ENCODE measurements around the gene RPL31.

RPL31 gene

GRCh38 chr2:101014264-101014857 is 12.3 kb downstream of the RPL31 start:
- TF ChIP-seq CTCF (IDR thresholded peaks at IDR 0.05; ENCODE audit: low read depth, low read length, missing control alignments): no peak
- no peak for DNase-seq (ENCODE audit: low read depth)
- in situ Hi-C loops (cut with HindIII; ENCODE audit: low sequenced_read_pairs): loop anchor here (5.0 kb wide), 1 partner anchor 188 kb away; no protein-coding TSS in a partner anchor
- H3K4me3 ChIP-seq (ENCODE audit: low read depth, low read length): no peak overlapping the region

GRCh38 chr2:101017371-101017770 is 15.3 kb downstream of the RPL31 start:
- no peak for DNase-seq (ENCODE audit: low read depth)
- in situ Hi-C loops (cut with HindIII; ENCODE audit: low sequenced_read_pairs): no loop called here
- no peak for TF ChIP-seq CTCF (IDR thresholded peaks at IDR 0.05; ENCODE audit: low read depth, low read length, missing control alignments)
- no peak overlapping the region for H3K4me3 ChIP-seq (ENCODE audit: low read depth, low read length)

GRCh38 chr2:101018934-101019333 is 16.8 kb downstream of the RPL31 start:
- in situ Hi-C loops (cut with HindIII; ENCODE audit: low sequenced_read_pairs): no loop called here
- no peak for TF ChIP-seq CTCF (IDR thresholded peaks at IDR 0.05; ENCODE audit: low read depth, low read length, missing control alignments)

GRCh38 chr2:101022221-101022620 is 20.1 kb downstream of the RPL31 start:
- no peak for DNase-seq (ENCODE audit: low read depth)
- TF ChIP-seq CTCF (IDR thresholded peaks at IDR 0.05; ENCODE audit: low read depth, low read length, missing control alignments): no peak
- in situ Hi-C loops (cut with HindIII; ENCODE audit: low sequenced_read_pairs): no loop called here

More at GRCh38 chr2:101018934-101019333, 16.8 kb downstream of the RPL31 start:
- DNase-seq (ENCODE audit: low read depth): no peak
- H3K4me3 ChIP-seq (ENCODE audit: low read depth, low read length): no peak overlapping the region

GRCh38 chr2:101023327-101024107 is 21.4 kb downstream of the RPL31 start:
- no peak for TF ChIP-seq CTCF (IDR thresholded peaks at IDR 0.05; ENCODE audit: low read depth, low read length, missing control alignments)
- no peak for DNase-seq (ENCODE audit: low read depth)
- no peak overlapping the region for H3K4me3 ChIP-seq (ENCODE audit: low read depth, low read length)
- in situ Hi-C loops (cut with HindIII; ENCODE audit: low sequenced_read_pairs): no loop called here

More at GRCh38 chr2:101022221-101022620, 20.1 kb downstream of the RPL31 start:
- H3K4me3 ChIP-seq (ENCODE audit: low read depth, low read length): no peak overlapping the region

GRCh38 chr2:101025561-101025960 is 23.5 kb downstream of the RPL31 start:
- no peak overlapping the region for H3K4me3 ChIP-seq (ENCODE audit: low read depth, low read length)
- in situ Hi-C loops (cut with HindIII; ENCODE audit: low sequenced_read_pairs): no loop called here
- no peak for DNase-seq (ENCODE audit: low read depth)
- no peak for TF ChIP-seq CTCF (IDR thresholded peaks at IDR 0.05; ENCODE audit: low read depth, low read length, missing control alignments)
